Right renal cortex interstitium (tissue), 3 donors: ENCODE measurements around the gene C16orf89. TPM values are rescaled to one million over a fixed set of nuclear protein-coding genes. Genes with fewer than 3 reads are reported as not detected.

ENCODE experiments used
- DNase-seq, 3 donors: peaks; one replicate each; pipeline ENCODE4 v3.0.0-alpha.2; 2013; ENCODE audit warnings: low read depth in 3 of 3, low spot score in 2 of 3
- polyA plus RNA-seq, 3 donors: library from polyadenylated mRNA; unstranded; fragments of 120-200 nt; gene quantifications; one replicate each; pipeline ENCODE4 v1.2.1, GENCODE V29; 2013; ENCODE audit not compliant: insufficient read length in 3 of 3

C16orf89 gene
- polyA plus RNA-seq, 3 donors: 3.4 to 6.1 (median 4.9) TPM

DNA sequence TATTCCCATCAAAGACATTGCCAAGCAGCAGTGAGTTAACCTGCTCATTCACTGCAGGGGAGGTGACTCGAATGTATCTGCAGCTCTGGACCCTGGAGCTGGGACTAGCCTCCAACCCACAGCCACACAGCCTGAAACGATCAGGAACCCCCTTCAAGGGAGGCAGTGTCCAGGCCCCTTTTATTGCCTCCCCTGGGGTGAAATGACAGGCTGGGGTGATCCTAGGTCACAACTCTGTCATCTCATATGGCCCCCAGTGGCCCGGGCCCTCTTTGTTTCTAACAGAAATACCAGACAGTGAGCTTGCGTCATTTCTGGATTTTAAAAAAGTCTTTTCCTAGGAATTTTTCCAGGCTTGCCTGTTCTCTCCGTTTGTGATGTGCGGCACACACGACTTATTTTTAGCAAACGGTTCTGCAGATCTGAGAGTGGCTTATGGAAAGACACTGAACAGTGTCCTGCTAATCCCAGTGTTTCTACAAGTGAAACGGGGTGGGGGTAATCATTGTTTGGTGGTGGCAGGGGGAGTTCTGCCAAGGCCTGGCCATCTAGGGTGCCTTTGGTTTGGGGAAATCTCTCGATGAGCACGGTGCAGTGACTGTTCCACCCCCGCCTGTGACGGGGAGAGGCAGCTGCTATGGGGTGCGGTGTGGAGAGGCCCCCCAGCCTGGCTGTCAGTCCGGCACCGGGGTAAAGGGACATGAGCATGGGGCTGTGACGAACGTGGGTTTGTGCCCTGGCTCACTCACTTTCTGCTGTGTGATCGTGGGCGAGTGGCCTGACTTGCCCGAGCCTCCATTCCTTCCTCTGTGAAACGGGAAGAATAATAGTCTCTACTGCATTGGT lies 59.2 kb downstream of the C16orf89 start:
- DNase-seq: no peak

- no peak for DNase-seq
These were observed 59.8 kb downstream of the C16orf89 start for GRCh38 chr16:5005916-5006315.

DNA sequence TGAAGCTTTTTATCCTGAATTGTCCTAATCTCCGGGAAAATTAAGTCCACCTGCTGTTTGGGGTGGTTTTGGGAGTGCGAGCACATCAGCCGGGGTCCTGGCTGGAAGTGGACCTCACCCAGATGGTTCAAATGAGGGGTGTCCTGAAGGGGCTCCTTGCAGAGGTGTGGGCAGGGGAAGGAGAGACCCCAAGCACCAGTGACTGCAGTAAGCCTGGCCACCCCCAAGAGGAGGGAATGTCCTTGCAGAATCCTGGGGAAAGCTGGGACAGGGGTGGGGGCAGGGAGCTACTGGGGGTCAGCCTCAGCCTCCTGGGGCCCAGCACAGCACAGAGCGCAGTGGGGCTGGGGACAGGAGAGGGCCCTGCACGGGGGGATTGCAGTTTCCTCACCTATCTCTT lies 61.4 kb downstream of the C16orf89 start:
- no peak for DNase-seq

GRCh38 chr16:5003828-5004227 lies 61.9 kb downstream of the C16orf89 start:
- DNase-seq: no peak

DNA sequence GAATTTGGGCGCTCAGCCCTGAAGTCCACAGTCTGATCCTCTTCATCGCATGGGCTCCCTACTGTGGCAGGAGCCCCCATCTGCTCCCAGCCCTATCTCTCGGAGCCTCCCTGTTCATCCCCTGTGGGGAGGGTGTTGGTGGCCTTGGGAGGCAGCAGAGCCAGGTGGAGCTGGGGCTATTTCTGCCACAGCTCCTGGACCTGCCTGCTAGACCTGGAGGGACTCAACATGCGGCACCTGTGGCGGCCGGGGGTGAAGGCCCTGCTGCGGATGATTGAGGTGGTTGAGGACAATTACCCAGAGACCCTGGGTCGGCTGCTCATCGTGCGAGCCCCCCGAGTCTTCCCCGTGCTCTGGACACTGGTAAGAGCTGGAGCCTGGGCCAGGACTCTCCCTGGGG lies 62.5 kb downstream of the C16orf89 start:
- DNase-seq: no peak

DNA sequence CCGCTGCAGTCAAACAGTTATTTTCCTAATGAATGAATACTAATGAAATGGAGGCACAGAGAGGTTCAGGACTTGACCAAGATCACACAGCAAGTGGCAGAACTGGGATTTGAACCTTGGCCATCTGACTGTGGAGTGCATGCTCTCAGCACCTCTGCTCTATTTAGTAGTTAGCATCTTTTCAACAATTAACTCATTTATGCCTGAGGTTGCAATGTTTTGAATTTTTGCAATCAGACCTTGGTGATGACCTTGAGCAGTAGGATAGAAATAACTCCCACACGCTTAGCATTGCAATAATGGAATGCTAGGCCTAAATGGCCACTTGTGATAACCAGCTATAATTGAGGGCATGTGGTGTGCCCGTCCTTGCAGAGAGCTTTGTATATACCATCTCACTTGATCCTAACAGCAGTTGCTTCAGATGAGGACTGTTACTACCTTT lies 63.0 kb downstream of the C16orf89 start:
- no peak for DNase-seq

- DNase-seq: no peak
These were observed 63.8 kb downstream of the C16orf89 start for GRCh38 chr16:5001986-5002385.

GRCh38 chr16:5001571-5001970 lies 64.2 kb downstream of the C16orf89 start:
- DNase-seq: no peak

DNA sequence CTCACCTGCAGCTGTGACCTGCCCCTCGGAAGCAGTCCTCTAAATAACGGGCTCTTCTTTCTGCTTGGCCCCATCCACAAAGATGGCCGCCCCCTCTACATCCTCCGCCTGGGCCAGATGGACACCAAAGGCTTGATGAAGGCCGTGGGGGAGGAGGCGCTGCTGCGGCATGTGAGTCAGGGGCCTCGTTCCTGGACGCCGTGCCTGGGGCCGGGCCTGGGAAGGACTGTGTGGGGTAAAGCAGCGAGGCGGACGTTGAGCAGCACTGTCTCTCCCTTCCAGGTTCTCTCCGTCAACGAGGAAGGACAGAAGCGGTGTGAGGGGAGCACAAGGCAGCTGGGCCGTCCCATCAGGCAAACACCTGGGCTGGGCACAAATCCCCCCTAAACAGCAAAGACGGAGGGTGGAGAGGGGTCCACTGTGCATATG lies 65.2 kb downstream of the C16orf89 start:
- DNase-seq: no peak

DNA sequence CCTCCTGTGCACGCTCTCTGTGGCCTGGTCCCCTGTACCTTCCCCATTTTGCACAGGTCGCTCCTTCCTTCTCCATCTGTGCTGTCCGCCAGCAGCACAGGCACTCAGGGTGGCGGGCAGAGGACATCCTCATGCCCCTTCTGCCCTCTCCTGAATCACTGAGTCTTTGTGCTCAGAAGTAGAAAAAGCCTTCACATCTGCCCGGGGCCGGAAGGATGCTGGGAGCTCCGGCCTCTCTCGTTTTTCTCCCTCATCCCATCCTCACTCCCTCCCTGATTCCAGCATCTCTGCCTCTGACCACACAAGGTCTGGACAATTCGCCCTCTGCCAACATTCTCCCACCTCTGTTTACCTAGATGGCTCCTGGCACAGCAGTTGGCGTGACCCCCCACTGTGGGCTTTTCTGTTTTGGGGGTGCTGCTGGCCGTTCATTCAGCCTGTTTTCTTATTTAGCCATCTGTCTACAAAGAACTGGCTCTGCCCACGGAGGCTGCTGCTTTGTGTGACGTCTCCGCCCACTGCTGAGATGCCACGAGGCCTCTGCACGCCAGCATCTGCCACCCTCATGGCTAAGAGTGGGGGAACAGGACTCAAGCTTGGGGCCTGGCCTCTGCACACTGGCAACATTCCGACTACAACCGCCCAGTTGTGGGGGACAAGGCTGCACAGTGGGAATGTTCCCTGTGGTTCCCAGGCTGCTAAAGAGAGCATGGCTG lies 70.9 kb downstream of the C16orf89 start:
- no peak for DNase-seq

Other genes starting within 250 kb of the C16orf89 start
- gene GLYR1, start 218.7 kb downstream of the C16orf89 start, polyA plus RNA-seq: 100 to 1,000 TPM; 130 to 138 (median 134) TPM
- gene UBN1, start 218.5 kb downstream of the C16orf89 start, polyA plus RNA-seq: 10 to 100 TPM; 30.1 to 35.4 (median 33.0) TPM
- 10 to 100 TPM; 27.0 to 31.7 (median 29.7) TPM for gene PPL, start 128.8 kb downstream of the C16orf89 start, polyA plus RNA-seq
- under 1 TPM; 0.11 to 0.41 (median 0.18) TPM for gene SEC14L5, start 107.6 kb downstream of the C16orf89 start, polyA plus RNA-seq
- 1 to 10 TPM; 8.4 to 9.0 (median 8.6) TPM for gene NAGPA, start 32.0 kb downstream of the C16orf89 start, polyA plus RNA-seq
- 10 to 100 TPM; 23.9 to 25.2 (median 24.9) TPM for gene ALG1, start 5.9 kb upstream of the C16orf89 start, polyA plus RNA-seq
- gene EEF2KMT, start 31.8 kb upstream of the C16orf89 start, polyA plus RNA-seq: 10 to 100 TPM; 10.8 to 13.1 (median 12.6) TPM